HCT116 (cell line): ENCODE data around the gene UTRN. TPM values are rescaled to one million over a fixed set of nuclear protein-coding genes. Genes with fewer than 3 reads are reported as not detected.
A peak's percentile ranks its signal among the peaks of the same experiment; 100 is the strongest.

Experiments
- ATAC-seq: fragments of 200-7000 bp; cut with Tn5 transposase; 2 replicates; pipeline ENCODE4 v1.9.1; 2020; ENCODE audit warnings: mild to moderate bottlenecking, moderate library complexity
- BruUV-seq: library from RNA; stranded (reverse); fragments of 400-500 nt; replicated peaks from 2 replicates; lab custom pipeline; 2021; lab: Mats Ljungman, UMichigan
- CTCF ChIA-PET: fragments of 300-600 bp; sonication (Branson Sonifier 250); formaldehyde crosslinking; loops from one replicate; lab custom pipeline; 2021; ENCODE audit warnings: antibody characterized with exemption; lab: Charles Lee
- POLR2A ChIA-PET: fragments of 300-600, 350-600 bp; sonication (Branson Sonifier 250); formaldehyde crosslinking; loops from one replicate; lab custom pipeline; 2021; ENCODE audit warnings: antibody characterized with exemption; lab: Charles Lee
- RAD21 ChIA-PET, 2 experiments: fragments of 300-600 bp; sonication (Branson Sonifier 250); formaldehyde crosslinking; loops; one replicate each; lab custom pipeline; 2023; ENCODE audit warnings: low total read pairs in 2 of 2; ENCODE audit not compliant: uncharacterized antibody in 2 of 2, unreplicated experiment in 2 of 2, low non-redundant PET in 1 of 2; lab: Charles Lee
- DNase-seq: peaks from one replicate; pipeline ENCODE4 v3.0.0-alpha.2; 2010; ENCODE audit warnings: low read depth, low spot score
- H2AFZ ChIP-seq: fragments of 200-600 bp; shearing (Covaris generic), sonication (generic); 2 replicates; pipeline ENCODE4 v1.6.1; 2017; ENCODE audit warnings: low read depth, mixed run types, mixed read lengths, antibody characterized with exemption, low read length; ENCODE audit not compliant: poor library complexity, severe bottlenecking
- H3K27ac ChIP-seq: 2 replicates; pipeline ENCODE4 v1.5.1; 2012; ENCODE audit warnings: low read depth, low read length
- H3K27me3 ChIP-seq: fragments of 200-600 bp; sonication (generic); 2 replicates; pipeline ENCODE4 v1.6.1; 2016; ENCODE audit warnings: mixed run types, low read length, mixed read lengths; ENCODE audit not compliant: insufficient read depth
- H3K36me3 ChIP-seq, 2 experiments: fragments of 200-500 bp in 1 of 2; fragments of 200-600 bp in 1 of 2; sonication (Bioruptor generic) in 1 of 2; sonication (generic) in 1 of 2; 2 replicates each; pipeline versions ENCODE4 v1.5.1 to v1.6.1; 2014 to 2016; ENCODE audit warnings: low read length in 2 of 2, inconsistent platforms in 1 of 2, mixed read lengths in 1 of 2, mixed run types in 1 of 2; ENCODE audit not compliant: insufficient read depth in 2 of 2, control insufficient read depth in 1 of 2
- H3K4me1 ChIP-seq, 2 experiments: fragments of 200-600 bp in 1 of 2; sonication (generic) in 1 of 2; 2 replicates each; pipeline versions ENCODE4 v1.5.1 to v1.6.1; 2012 to 2017; ENCODE audit warnings: low read length in 2 of 2, inconsistent platforms in 1 of 2, mild to moderate bottlenecking in 1 of 2, mixed read lengths in 1 of 2, mixed run types in 1 of 2, moderate library complexity in 1 of 2; ENCODE audit not compliant: insufficient read depth in 2 of 2, control insufficient read depth in 1 of 2
- H3K4me2 ChIP-seq: fragments of 200-600 bp; sonication (generic); 2 replicates; pipeline ENCODE4 v1.6.1; 2017; ENCODE audit warnings: mixed run types, low read length, mixed read lengths
- H3K4me3 ChIP-seq, 2 experiments: fragments of 200-600 bp in 1 of 2; sonication (generic) in 1 of 2; replicated peaks in 1 of 2; 2 replicates each; pipeline ENCODE4 v1.5.1; 2011 to 2016; ENCODE audit warnings: low read length in 2 of 2, control low read depth in 1 of 2, low read depth in 1 of 2, mild to moderate bottlenecking in 1 of 2, mixed read lengths in 1 of 2, mixed run types in 1 of 2
- H3K79me2 ChIP-seq: fragments of 200-600 bp; sonication (generic); 2 replicates; pipeline ENCODE4 v1.6.1; 2017; ENCODE audit warnings: mild to moderate bottlenecking, mixed run types, low read length, moderate library complexity, mixed read lengths; ENCODE audit not compliant: insufficient read depth
- H3K9ac ChIP-seq: fragments of 200-600 bp; sonication (generic); 2 replicates; pipeline ENCODE4 v1.6.1; 2016; ENCODE audit warnings: low read length, mixed read lengths
- H3K9me2 ChIP-seq: fragments of 200-600 bp; sonication (generic), shearing (Covaris generic); 2 replicates; pipeline ENCODE4 v1.6.1; 2017; ENCODE audit warnings: mixed run types, mild to moderate bottlenecking, moderate library complexity; ENCODE audit not compliant: insufficient read depth
- H3K9me3 ChIP-seq, 2 experiments: fragments of 200-500 bp in 1 of 2; fragments of 200-600 bp in 1 of 2; sonication (Bioruptor generic) in 1 of 2; sonication (generic) in 1 of 2; 2 replicates each; pipeline ENCODE4 v1.6.1; 2014 to 2017; ENCODE audit warnings: low read length in 2 of 2, mixed read lengths in 2 of 2, inconsistent platforms in 1 of 2, low read depth in 1 of 2, mild to moderate bottlenecking in 1 of 2, mixed run types in 1 of 2, moderate library complexity in 1 of 2; ENCODE audit not compliant: control insufficient read depth in 1 of 2, insufficient read depth in 1 of 2
- H4K20me1 ChIP-seq: fragments of 200-600 bp; sonication (generic), shearing (Covaris generic); 2 replicates; pipeline ENCODE4 v1.6.1; 2017; ENCODE audit warnings: mixed run types, mild to moderate bottlenecking, moderate library complexity; ENCODE audit not compliant: insufficient read depth
- CBX3 ChIP-seq: IDR thresholded peaks from 2 replicates; pipeline ENCODE4 v1.6.1; 2012; ENCODE audit warnings: low read depth
- CEBPB ChIP-seq: IDR thresholded peaks from 2 replicates; pipeline ENCODE4 v1.6.1; 2012; ENCODE audit warnings: low read depth
- EGR1 ChIP-seq: IDR thresholded peaks from 2 replicates; pipeline ENCODE4 v1.6.1; 2012; ENCODE audit warnings: low read depth
- EZH2 ChIP-seq: fragments of 200-600 bp; sonication (generic); IDR thresholded peaks from 2 replicates; pipeline ENCODE4 v1.6.1; 2017; ENCODE audit warnings: antibody characterized with exemption, mixed run types
- JUND ChIP-seq: IDR thresholded peaks from 2 replicates; pipeline ENCODE4 v1.6.1; 2012
- POLR2A ChIP-seq: IDR thresholded peaks from 2 replicates; pipeline ENCODE4 v1.7.0; 2011; ENCODE audit warnings: borderline replicate concordance; ENCODE audit not compliant: insufficient read depth, insufficient read length; ENCODE audit errors: extremely low read depth
- POLR2AphosphoS5 ChIP-seq: IDR thresholded peaks from 2 replicates; pipeline ENCODE4 v1.6.1; 2011; ENCODE audit warnings: mild to moderate bottlenecking, low read depth, low read length, moderate library complexity
- SRF ChIP-seq: IDR thresholded peaks from 2 replicates; pipeline ENCODE4 v1.6.1; 2012; ENCODE audit warnings: low read depth
- ZFX ChIP-seq: fragments of 450-650 bp; IDR thresholded peaks from 2 replicates; pipeline ENCODE4 v1.6.1; 2017
- intact Hi-C: fragments of 100-400 bp; cut with micrococcal nuclease; formaldehyde crosslinking; loops from 2 replicates; pipeline ENCODE4 v1.10.0; 2022
- total RNA-seq: library from RNA; stranded (reverse); gene quantifications from one replicate; pipeline ENCODE4 v1.2.1, GENCODE V29; 2021; ENCODE audit not compliant: unreplicated experiment

Gene UTRN
- total RNA-seq, 1 experiment from 2014 or later, result 28.4 TPM

DNA sequence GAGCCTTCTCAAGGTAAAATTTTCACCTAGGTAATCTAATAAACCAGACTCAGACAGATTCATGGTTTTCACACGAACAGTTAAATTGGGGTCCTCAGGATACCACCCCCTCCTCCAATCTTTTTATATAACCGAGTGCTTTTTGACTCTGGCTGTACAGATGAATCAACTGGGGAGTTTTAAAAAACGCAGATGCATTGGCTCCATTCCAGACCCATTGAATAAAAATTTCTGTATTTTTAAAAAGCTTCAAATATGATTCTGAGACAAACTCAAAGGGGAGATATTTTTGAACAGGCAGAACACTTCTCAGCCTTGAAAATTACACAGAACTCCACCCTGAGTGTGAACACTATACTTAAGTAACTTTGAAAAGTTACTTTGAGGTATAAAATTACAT lies 7.2 kb downstream of the UTRN start:
- Histone ChIP-seq H3K4me2 (no peak overlapping the region), H3K9ac (no peak overlapping the region), H3K4me3 (no peak overlapping the region), H3K9me2 (no peaks in the 10 kb centered on the region), H3K27ac (no peak overlapping the region), H3K79me2 (no peaks in the 10 kb centered on the region), H3K36me3 (peaks cover 0 to 11% of the 10 kb centered on the region in 2 experiments; a peak in 1 of 4 replicates), H3K9me3 (no peaks in the 10 kb centered on the region), H3K27me3 (no peaks in the 10 kb centered on the region), H3K4me1 (peaks cover 11 to 13% of the 10 kb centered on the region in 2 experiments; a peak in 3 of 4 replicates), H2AFZ (no peak overlapping the region), H4K20me1 (no peaks in the 10 kb centered on the region)
- ChIA-PET RAD21 (no interaction called here), CTCF (no interaction called here), POLR2A (no interaction called here)
- intact Hi-C loops, result no loop called here
- BruUV-seq, result no TSS peak
- no peak for TF ChIP-seq CBX3
- TF ChIP-seq EGR1, result no peak
- no peak for TF ChIP-seq ZFX
- no peak for TF ChIP-seq CEBPB
- TF ChIP-seq EZH2, result no peak
- no peak for TF ChIP-seq SRF
- ATAC-seq (no peak), DNase-seq (no peak)

DNA sequence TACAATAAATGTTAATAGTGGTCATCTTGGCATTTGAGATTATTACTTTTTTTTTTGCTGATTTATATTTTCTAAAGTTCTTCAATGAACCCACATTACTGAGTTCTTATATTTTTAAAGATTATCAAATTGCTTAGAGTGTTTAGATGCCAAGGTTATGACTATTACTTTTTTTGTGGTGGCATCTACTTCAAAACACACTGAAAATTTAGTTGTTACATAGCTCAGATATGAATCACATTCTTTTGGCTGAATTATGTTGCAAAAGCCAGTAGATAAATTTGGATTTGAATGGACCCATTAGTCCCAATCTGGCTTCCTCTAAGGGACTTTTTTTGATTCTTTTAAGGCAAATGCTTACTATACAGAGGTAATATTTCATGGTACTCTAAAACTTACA lies 8.9 kb downstream of the UTRN start:
- Histone ChIP-seq H3K27me3 (no peaks in the 10 kb centered on the region), H2AFZ (no peak overlapping the region), H3K36me3 (peaks cover 0 to 11% of the 10 kb centered on the region in 2 experiments; a peak in 1 of 4 replicates), H3K79me2 (no peaks in the 10 kb centered on the region), H3K9ac (no peak overlapping the region), H3K4me2 (peak overlapping the region; percentile 52), H3K4me1 (peaks cover 8 to 11% of the 10 kb centered on the region in 2 experiments; a peak in 3 of 4 replicates), H3K27ac (no peak overlapping the region), H3K9me3 (no peaks in the 10 kb centered on the region), H3K4me3 (no peak overlapping the region), H3K9me2 (no peaks in the 10 kb centered on the region), H4K20me1 (no peaks in the 10 kb centered on the region)
- ATAC-seq (no peak; the same call in 1 of the 2 replicates), DNase-seq (no peak)
- intact Hi-C loops, result no loop called here
- no TSS peak for BruUV-seq
- ChIA-PET POLR2A (interaction anchor here (0.7 kb wide), 1 partner anchor 759 kb away, joined by 3 read pairs; no protein-coding TSS in a partner anchor), RAD21 (no interaction called here), CTCF (no interaction called here)
- TF ChIP-seq POLR2A (no peak), JUND (no peak), POLR2AphosphoS5 (no peak)
